Peyer's patch (tissue), 4 donors: ENCODE data around the gene CDK11A.

Experiments used
- POLR2A ChIP-seq, 2 donors: fragments of 450-650 bp; IDR thresholded peaks; one replicate each; pipeline ENCODE4 v1.5.1; 2017; ENCODE audit warnings: antibody characterized with exemption in 2 of 2, mild to moderate bottlenecking in 2 of 2, moderate library complexity in 2 of 2
- TF ChIP-seq, protein P1 (sequence below), 6 experiments: fragments of 450-650 bp in 4 of 6; fragments of 200-600 bp in 2 of 6; sonication (generic) in 1 of 6; IDR thresholded peaks; one replicate each; pipeline ENCODE4 v1.5.1; 2017 to 2019; ENCODE audit warnings: antibody characterized with exemption in 6 of 6, mild to moderate bottlenecking in 3 of 6, moderate library complexity in 1 of 6

DNA sequence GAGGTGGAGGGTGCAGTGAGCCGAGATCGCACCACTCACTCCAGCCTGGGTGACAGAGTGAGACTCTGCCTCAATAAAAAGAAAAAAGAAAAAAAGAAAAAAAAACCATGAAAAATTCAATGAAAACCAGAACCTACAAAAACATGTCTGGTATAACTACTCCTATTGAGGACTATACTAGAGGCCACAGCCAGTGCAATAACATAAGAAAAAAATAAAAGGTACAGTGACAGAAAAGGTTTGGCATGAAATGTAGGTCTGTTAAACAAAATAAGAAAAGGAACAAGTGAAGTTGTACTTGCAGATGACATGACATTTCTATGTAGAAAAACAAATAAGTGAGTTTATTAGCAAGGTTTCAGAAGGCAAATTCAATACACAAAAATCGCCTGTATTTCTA is 45.9 kb upstream of the CDK11A start:
- TF ChIP-seq, protein P1, sequence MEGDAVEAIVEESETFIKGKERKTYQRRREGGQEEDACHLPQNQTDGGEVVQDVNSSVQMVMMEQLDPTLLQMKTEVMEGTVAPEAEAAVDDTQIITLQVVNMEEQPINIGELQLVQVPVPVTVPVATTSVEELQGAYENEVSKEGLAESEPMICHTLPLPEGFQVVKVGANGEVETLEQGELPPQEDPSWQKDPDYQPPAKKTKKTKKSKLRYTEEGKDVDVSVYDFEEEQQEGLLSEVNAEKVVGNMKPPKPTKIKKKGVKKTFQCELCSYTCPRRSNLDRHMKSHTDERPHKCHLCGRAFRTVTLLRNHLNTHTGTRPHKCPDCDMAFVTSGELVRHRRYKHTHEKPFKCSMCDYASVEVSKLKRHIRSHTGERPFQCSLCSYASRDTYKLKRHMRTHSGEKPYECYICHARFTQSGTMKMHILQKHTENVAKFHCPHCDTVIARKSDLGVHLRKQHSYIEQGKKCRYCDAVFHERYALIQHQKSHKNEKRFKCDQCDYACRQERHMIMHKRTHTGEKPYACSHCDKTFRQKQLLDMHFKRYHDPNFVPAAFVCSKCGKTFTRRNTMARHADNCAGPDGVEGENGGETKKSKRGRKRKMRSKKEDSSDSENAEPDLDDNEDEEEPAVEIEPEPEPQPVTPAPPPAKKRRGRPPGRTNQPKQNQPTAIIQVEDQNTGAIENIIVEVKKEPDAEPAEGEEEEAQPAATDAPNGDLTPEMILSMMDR (IDR thresholded peaks at IDR 0.05): no peak
- no peak for TF ChIP-seq POLR2A (IDR thresholded peaks at IDR 0.05)
